ENCODE measurements around the gene AP3S2. TPM values are rescaled to one million over a fixed set of nuclear protein-coding genes. Genes with fewer than 3 reads are reported as not detected.

Gene AP3S2
- total and polyA plus RNA-seq, 7 donors: 18.0 to 74.3 (median 44.7) TPM

DNA sequence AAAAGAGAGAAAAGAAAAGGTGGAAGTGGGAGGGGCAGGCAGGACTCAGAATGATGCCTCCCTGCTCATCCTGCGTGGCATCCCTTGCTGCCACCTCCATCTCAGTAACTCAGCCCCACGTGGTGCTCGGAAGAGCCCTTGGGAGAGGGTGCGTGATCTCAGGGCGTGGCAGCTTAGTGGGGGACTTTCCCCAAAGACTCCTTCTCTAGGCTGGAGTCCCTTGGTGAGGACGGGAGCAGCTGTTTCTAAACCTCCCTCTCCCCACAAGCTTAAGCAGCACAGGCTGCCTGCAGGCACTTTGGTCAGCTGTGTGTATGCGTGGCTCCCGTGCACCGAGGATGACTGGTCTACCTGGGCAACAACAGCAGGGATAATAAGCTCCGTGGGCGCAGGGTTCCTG, 71.8 kb downstream of the AP3S2 start:
- no peak for DNase-seq
- Histone ChIP-seq H3K27me3 (ENCODE audit: insufficient read depth in 3 of 3, low read length in 2 of 3) (peaks cover 0 to 29% (median 0%) of the 10 kb centered on the region in 3 donors), H3K4me3 (no peak overlapping the region), H3K27ac (no peak overlapping the region), H3K36me3 (ENCODE audit: insufficient read depth in 1 of 2, low read depth in 1 of 2) (no peaks in the 10 kb centered on the region), H3K9me3 (no peaks in the 10 kb centered on the region), H3K4me1 (no peaks in the 10 kb centered on the region)
- TF ChIP-seq, protein P1, sequence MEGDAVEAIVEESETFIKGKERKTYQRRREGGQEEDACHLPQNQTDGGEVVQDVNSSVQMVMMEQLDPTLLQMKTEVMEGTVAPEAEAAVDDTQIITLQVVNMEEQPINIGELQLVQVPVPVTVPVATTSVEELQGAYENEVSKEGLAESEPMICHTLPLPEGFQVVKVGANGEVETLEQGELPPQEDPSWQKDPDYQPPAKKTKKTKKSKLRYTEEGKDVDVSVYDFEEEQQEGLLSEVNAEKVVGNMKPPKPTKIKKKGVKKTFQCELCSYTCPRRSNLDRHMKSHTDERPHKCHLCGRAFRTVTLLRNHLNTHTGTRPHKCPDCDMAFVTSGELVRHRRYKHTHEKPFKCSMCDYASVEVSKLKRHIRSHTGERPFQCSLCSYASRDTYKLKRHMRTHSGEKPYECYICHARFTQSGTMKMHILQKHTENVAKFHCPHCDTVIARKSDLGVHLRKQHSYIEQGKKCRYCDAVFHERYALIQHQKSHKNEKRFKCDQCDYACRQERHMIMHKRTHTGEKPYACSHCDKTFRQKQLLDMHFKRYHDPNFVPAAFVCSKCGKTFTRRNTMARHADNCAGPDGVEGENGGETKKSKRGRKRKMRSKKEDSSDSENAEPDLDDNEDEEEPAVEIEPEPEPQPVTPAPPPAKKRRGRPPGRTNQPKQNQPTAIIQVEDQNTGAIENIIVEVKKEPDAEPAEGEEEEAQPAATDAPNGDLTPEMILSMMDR (IDR thresholded peaks at IDR 0.05): no peak
- intact Hi-C loops (cut with DNase I): no loop called here
- no peak for ATAC-seq
- 49 to 61% (median 52%) methylated on average over 11 of the region's 11 CpGs for WGBS, 3 donors

- ATAC-seq (peak in 2 of 4 donors; percentile 30 to 46), DNase-seq (peak in 1 of 2 donors; percentile 47)
- Histone ChIP-seq H3K4me3 (no peak overlapping the region), H3K27ac (no peak overlapping the region), H3K36me3 (ENCODE audit: insufficient read depth in 1 of 2, low read depth in 1 of 2) (no peaks in the 10 kb centered on the region), H3K27me3 (ENCODE audit: insufficient read depth in 3 of 3, low read length in 2 of 3) (peaks cover 0 to 39% (median 3%) of the 10 kb centered on the region in 3 donors), H3K9me3 (no peaks in the 10 kb centered on the region), H3K4me1 (no peaks in the 10 kb centered on the region)
- intact Hi-C loops (cut with DNase I): no loop called here
- 52 to 56% (median 52%) methylated on average over 12 of the region's 12 CpGs for WGBS, 3 donors
- TF ChIP-seq, protein P1 (IDR thresholded peaks at IDR 0.05): no peak
Measured at GRCh38 chr15:89820666-89821611, 72.9 kb downstream of the AP3S2 start.

DNA sequence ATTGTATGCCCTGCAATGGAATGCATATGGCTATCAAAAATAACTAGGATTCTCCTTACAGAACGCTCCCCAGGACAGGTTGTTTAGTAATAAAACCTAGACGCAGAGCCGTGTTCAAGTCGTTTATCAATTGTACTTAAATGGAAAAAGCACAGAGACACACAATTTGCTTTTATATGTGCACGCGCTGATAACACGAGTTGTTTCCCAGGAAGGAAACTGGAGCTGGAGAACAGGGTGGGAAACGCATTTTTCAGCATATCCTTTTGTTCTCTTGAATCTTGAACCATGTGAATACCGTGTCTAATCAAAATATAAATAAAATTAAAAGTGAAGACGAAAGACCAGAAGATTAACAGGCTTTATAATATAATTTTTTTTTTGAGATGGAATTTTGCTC, 75.5 kb downstream of the AP3S2 start:
- intact Hi-C loops (cut with DNase I): no loop called here
- Histone ChIP-seq H3K27ac (no peak overlapping the region), H3K27me3 (ENCODE audit: insufficient read depth in 3 of 3, low read length in 2 of 3) (peaks cover 0 to 64% (median 9%) of the 10 kb centered on the region in 3 donors), H3K9me3 (no peaks in the 10 kb centered on the region), H3K36me3 (ENCODE audit: insufficient read depth in 1 of 2, low read depth in 1 of 2) (no peaks in the 10 kb centered on the region), H3K4me3 (no peak overlapping the region), H3K4me1 (no peaks in the 10 kb centered on the region)
- DNase-seq: no peak
- 46 to 49% (median 49%) methylated on average over 10 of the region's 10 CpGs for WGBS, 3 donors
- ATAC-seq: no peak
- TF ChIP-seq, protein P1 (IDR thresholded peaks at IDR 0.05): no peak

- H3K27me3 ChIP-seq (ENCODE audit: insufficient read depth in 3 of 3, low read length in 2 of 3): peaks cover 0 to 67% (median 9%) of the 10 kb centered on the region in 3 donors
- TF ChIP-seq, protein P1 (IDR thresholded peaks at IDR 0.05): no peak
- H3K4me3 ChIP-seq: no peak overlapping the region
- ATAC-seq (no peak), DNase-seq (no peak)
- WGBS, 3 donors: 53 to 65% (median 61%) methylated on average over 10 of the region's 10 CpGs
- no peaks in the 10 kb centered on the region for H3K4me1 ChIP-seq
- no peak overlapping the region for H3K27ac ChIP-seq
- no peaks in the 10 kb centered on the region for H3K36me3 ChIP-seq (ENCODE audit: insufficient read depth in 1 of 2, low read depth in 1 of 2)
- no peaks in the 10 kb centered on the region for H3K9me3 ChIP-seq
- intact Hi-C loops (cut with DNase I): no loop called here
Measured at GRCh38 chr15:89817701-89818280, 76.0 kb downstream of the AP3S2 start.

Data from psoas muscle (tissue), 8 donors.